Keratinocyte (primary cell): Measurements from ENCODE around the gene TSHZ3.

Experiments
- CTCF ChIP-seq, 3 experiments: IDR thresholded peaks in 1 of 3; conservative IDR thresholded peaks in 1 of 3; optimal IDR thresholded peaks in 1 of 3; 2 replicates in 2 of 3; 3 replicates in 1 of 3; pipeline versions ENCODE3 to v1.5.1; 2011; ENCODE audit warnings: low read length in 3 of 3, mild to moderate bottlenecking in 3 of 3, moderate library complexity in 2 of 3, control low read depth in 1 of 3, inconsistent platforms in 1 of 3; ENCODE audit not compliant: insufficient read depth in 2 of 3; ENCODE audit errors: extremely low read depth in 1 of 3
- EZH2 ChIP-seq: IDR thresholded peaks from one replicate; pipeline ENCODE4 v1.6.1; 2012; ENCODE audit warnings: inconsistent platforms, mild to moderate bottlenecking, low read length, moderate library complexity

GRCh38 chr19:31370216-31370615, 21.0 kb upstream of the TSHZ3 start:
- TF ChIP-seq EZH2 (no peak), CTCF (optimal IDR thresholded peaks at IDR 0.05 in 1 of 3, IDR thresholded peaks at IDR 0.05 in 1 of 3, conservative IDR thresholded peaks at IDR 0.05 in 1 of 3; ENCODE audit: extremely low read depth in 1 of 3, insufficient read depth in 2 of 3, low read length in 3 of 3) (no peak)
